HG02610 (cell line): ENCODE measurements around the gene HPS3.
"Not testable (repeated sequence)": the region's sequence is repeated elsewhere in the genome, so short reads cannot be mapped to it uniquely, and the experiment has no call there.

ENCODE experiments used
- ATAC-seq: cut with Tn5 transposase; IDR thresholded peaks from one replicate; pipeline ENCODE4 v1.9.1; 2021; ENCODE audit warnings: mild to moderate bottlenecking, moderate library complexity; ENCODE audit not compliant: unreplicated experiment

The HPS3 gene

GRCh38 chr3:149186219-149186618, 56.8 kb downstream of the HPS3 start:
- ATAC-seq = no peak

DNA sequence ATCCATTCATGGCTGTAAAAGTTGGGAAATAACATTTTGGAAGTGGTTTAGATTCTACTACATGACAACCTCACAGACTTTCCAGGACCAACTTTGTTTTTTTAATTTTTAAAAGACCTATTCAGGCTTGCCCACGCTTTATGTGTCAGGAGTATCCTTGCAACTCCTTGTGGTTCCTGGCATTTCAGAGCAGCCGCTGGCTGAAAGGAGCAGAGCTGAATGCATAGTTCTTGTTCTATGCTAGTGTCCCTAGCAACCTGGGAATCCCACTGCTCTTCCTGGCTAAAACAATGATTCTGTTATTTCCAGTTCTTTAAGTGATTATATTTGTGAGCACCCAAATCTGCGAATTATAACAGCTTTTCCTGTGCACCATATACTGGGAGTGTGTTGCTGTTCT, 57.3 kb downstream of the HPS3 start:
- ATAC-seq = no peak

GRCh38 chr3:149188494-149188893, 59.1 kb downstream of the HPS3 start:
- ATAC-seq = no peak

DNA sequence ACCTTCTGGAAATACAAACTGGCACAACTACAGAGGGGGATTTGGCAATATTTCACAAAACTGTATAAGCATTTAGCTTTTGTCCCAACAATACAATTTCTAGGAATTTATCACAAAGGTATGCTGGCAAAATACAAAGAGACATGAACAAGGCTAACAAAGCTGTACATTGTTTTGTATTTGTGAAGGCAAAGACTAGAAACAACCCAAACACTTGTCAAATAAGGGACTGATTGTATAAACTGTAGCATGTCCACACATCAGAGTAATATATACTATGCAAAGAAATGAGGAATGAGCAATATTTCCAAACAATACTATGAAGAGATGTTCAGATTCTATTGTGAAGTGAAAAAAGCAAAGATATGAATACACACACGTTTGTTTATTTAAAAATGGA, 65.8 kb downstream of the HPS3 start:
- no peak for ATAC-seq

GRCh38 chr3:149196805-149197592, 67.6 kb downstream of the HPS3 start:
- ATAC-seq = not testable (repeated sequence)

DNA sequence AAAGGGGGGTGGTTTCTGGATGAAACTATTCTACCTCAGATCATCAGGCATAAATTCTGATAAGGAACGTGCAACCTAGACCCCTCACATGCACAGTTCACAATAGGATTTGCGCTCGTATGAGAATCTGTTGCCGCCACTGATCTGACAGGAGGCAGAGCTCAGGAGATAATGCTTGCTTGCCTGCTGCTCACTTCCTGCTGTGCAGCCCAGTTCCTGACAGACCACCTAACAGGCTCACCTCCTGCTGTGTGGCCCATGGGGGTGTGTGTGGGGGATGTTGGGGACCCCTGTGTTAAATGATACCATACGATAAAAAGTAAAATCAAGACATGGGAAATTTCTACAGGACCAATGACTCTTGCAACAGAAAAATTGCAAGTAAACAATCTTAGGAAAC, 68.2 kb downstream of the HPS3 start:
- no peak for ATAC-seq

GRCh38 chr3:149198611-149199010, 69.2 kb downstream of the HPS3 start:
- ATAC-seq = no peak

DNA sequence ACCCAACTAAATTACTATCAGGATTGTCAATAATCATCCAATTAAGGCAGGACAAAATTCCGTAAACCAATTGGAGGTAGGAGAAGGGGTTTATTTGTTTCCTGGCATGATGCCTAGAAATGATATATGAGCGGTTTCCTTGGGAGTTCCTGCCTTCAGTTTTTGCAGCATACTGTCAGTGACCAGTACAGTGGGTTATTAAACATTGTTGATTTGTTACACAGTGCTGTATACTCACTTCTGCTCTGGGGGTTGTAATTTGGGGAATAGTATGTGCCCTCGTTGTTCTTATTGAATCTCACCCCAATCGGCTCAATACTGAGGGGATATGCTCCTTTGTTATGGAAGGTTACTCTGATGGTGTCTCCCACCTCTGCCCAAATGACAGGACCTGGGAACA, 70.0 kb downstream of the HPS3 start:
- ATAC-seq = no peak

GRCh38 chr3:149203758-149204157, 74.3 kb downstream of the HPS3 start:
- peak; percentile 98 for ATAC-seq

- ATAC-seq = no peak
Observed at GRCh38 chr3:149204390-149204991, 75.1 kb downstream of the HPS3 start.

DNA sequence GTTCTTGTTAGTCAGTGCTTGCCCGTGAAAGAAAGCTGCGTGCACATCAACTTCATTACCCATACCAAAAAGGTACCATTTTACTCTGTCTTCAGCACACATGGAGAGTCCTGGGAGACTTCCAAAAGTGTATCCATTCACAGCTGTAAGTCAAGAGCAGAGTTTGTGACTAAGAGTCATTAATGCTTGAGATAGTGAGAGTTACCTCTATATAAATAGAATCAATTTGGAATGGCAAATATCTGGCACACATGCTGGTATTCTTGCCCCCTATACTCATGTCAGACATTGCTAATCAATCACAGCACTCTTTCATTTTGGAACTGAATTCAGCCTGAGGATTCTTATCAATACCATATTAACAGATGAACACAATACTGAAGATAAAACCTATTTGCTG, 78.0 kb downstream of the HPS3 start:
- no peak for ATAC-seq

- ATAC-seq = no peak
Observed at GRCh38 chr3:149209431-149209830, 80.0 kb downstream of the HPS3 start.

- no peak for ATAC-seq
Observed at GRCh38 chr3:149212386-149212785, 82.9 kb downstream of the HPS3 start.

- ATAC-seq = no peak
Observed at GRCh38 chr3:149214702-149215101, 85.3 kb downstream of the HPS3 start.

GRCh38 chr3:149215515-149215914, 86.1 kb downstream of the HPS3 start:
- ATAC-seq = no peak

DNA sequence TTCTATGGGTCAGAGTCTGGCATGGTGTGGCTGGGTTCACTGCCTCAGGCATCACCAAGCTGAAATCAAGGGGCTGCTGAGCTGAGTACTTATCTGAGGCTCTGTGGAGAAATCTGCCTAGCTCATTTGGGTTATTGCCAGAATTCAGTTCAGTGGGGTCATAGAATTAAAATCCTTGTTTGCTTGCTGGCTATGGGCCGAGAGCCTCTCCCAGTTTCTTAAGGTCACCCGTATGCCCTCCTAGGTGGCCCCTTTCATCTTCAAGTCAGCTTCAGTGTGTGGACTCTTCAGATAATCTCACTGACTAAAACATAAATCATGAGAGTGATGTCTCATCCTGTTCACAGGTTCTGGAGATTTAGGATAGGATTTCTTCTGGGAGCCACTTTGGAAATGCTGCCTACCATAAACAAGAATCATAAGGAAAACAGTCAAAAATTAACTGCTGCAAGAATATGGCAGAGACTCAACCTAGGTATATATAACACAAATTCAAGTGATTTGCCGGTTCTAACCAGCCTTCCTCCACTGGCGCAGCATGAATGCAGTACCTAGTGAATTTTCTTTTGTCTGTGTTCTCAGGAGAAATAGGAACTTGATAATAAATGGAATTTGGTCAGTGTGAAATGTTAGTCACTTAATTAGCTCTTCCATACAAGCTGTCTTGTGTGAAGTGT, 86.9 kb downstream of the HPS3 start:
- ATAC-seq = no peak

GRCh38 chr3:149217347-149217746, 87.9 kb downstream of the HPS3 start:
- no peak for ATAC-seq

DNA sequence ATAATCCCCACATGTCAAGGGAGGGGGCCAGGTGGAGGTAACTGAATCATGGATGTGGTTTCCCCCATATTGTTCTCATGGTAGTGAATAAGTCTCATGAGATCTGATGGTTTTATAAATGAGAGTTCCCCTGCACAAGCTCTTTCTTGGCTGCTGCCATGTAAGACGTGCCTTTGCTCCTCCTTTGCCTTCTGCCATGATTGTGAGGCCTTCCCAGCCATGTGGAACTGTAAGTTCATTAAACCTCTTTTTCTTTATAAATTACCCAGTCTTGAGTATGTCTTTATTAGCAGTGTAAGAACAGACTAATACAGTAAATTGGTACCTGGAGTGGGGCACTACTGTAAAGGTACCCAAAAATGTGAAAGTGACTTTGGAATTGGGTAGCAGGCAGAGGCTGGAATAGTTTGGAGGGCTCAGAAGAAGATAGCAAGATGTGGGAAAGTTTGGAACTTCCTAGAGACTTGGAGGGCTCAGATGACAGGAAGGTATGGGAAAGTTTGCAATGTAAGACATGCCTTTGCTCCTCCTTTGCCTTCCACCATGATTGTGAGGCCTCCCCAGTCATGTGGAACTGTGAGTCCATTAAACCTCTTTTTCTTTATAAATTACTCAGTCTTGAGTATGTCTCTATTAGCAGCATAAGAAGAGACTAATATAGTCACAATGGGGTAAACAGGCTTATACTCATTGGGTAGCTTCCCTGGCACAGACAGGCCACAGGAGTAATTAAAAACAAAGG, 90.1 kb downstream of the HPS3 start:
- ATAC-seq = not testable (repeated sequence)

DNA sequence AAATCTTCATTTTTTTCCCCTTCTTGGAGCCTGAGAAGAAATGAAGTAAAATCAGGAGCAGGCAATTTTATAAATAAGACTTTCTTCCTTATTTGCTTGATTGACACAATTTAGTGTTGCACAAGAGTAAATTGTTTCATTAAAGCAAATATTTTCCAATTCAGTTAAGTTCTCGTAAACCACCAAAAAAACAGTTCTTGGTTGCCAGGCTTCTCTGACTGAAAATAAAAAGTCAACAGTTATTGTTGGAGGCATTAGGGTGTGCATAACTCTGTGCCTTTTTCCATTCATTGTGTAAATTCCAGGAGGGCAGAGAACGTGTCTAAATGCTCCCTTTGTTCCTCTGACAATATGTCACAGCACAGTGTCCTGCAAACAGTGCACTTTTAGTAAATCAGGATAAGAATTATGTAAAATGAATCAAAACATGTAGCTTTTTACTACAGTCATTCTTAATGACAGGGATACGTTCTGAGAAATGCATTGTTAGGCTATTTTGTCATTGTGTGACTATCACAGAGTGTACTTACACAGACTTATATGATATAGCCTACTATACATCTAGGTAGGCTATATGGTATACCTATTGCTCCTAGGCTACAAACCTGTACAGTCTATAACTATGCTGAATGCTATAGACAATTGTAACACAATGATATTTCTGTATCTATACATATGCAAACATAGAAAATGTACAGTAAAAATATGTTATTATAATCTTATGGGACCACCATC, 92.5 kb downstream of the HPS3 start, which contains the start of gene CP:
TSS of gene CP (minus strand) at position 47 of the 735 bp plus-strand sequence. CDS start at position 10, 37 bp downstream.
- no peak for ATAC-seq
